Measurements from ENCODE around the gene RAP1GAP. TPM values are rescaled to one million over a fixed set of nuclear protein-coding genes. Genes with fewer than 3 reads are reported as not detected.

Gene RAP1GAP
- total and polyA plus RNA-seq, 2 of the 13 experiments (the other 11 are each of a cell fraction or from before 2014, with no cell fraction given), result 11.9 to 37.5 TPM

GRCh38 chr1:21668232-21668950 is 766 bp downstream of the RAP1GAP start (continued):
- TF ChIP-seq ELF1 (CRISPR knock-in tag; IDR thresholded peaks at IDR 0.05) (no peak), CTCF (CRISPR knock-in tag; IDR thresholded peaks at IDR 0.05) (peak; percentile 66), HDAC1 (CRISPR knock-in tag; IDR thresholded peaks at IDR 0.05) (peak; percentile 18; the same call in 1 of the 2 replicates), HNF4A (CRISPR knock-in tag; IDR thresholded peaks at IDR 0.05) (peak; percentile 8; the same call in 1 of the 2 replicates), ZFP82 (CRISPR knock-in tag; IDR thresholded peaks at IDR 0.05; ENCODE audit: borderline replicate concordance) (0 out of 2 replicates have a peak, but pooled peaks have one; percentile 8), SAP130 (CRISPR knock-in tag; IDR thresholded peaks at IDR 0.05; ENCODE audit: low read depth) (peak; percentile 38; the same call in 1 of the 2 replicates), ZNF816 (CRISPR knock-in tag; IDR thresholded peaks at IDR 0.05; ENCODE audit: borderline replicate concordance) (peak; percentile 4; the same call in 1 of the 2 replicates), FOXP4 (CRISPR knock-in tag; IDR thresholded peaks at IDR 0.05) (peak; percentile 23; the same call in 1 of the 2 replicates), NR2F1 (CRISPR knock-in tag; IDR thresholded peaks at IDR 0.05) (peak in 1 of 2 experiments; percentile 39; a peak in 1 of 4 replicates), NR2C2 (CRISPR knock-in tag; IDR thresholded peaks at IDR 0.05; ENCODE audit: borderline replicate concordance) (peak; percentile 26; the same call in 1 of the 2 replicates), NR2F6 (IDR thresholded peaks at IDR 0.05) (peak; percentile 60), NR2F6 (CRISPR knock-in tag; IDR thresholded peaks at IDR 0.05) (peak; percentile 8; the same call in 1 of the 2 replicates), ZNF607 (CRISPR knock-in tag; IDR thresholded peaks at IDR 0.05; ENCODE audit: borderline replicate concordance) (peak; percentile 58; the same call in 1 of the 2 replicates), ZC3H13 (CRISPR knock-in tag; IDR thresholded peaks at IDR 0.05) (no peak), ZNF570 (CRISPR knock-in tag; IDR thresholded peaks at IDR 0.05; ENCODE audit: borderline replicate concordance) (0 out of 2 replicates have a peak, but pooled peaks have one; percentile 1), MZF1 (CRISPR knock-in tag; IDR thresholded peaks at IDR 0.05; ENCODE audit: borderline replicate concordance) (peak; percentile 85; the same call in 1 of the 2 replicates), ZBTB7B (CRISPR knock-in tag; IDR thresholded peaks at IDR 0.05) (peak; percentile 91), TP53 (CRISPR knock-in tag; conservative IDR thresholded peaks at IDR 0.05) (no peak)
- TF ChIP-seq, protein P1, sequence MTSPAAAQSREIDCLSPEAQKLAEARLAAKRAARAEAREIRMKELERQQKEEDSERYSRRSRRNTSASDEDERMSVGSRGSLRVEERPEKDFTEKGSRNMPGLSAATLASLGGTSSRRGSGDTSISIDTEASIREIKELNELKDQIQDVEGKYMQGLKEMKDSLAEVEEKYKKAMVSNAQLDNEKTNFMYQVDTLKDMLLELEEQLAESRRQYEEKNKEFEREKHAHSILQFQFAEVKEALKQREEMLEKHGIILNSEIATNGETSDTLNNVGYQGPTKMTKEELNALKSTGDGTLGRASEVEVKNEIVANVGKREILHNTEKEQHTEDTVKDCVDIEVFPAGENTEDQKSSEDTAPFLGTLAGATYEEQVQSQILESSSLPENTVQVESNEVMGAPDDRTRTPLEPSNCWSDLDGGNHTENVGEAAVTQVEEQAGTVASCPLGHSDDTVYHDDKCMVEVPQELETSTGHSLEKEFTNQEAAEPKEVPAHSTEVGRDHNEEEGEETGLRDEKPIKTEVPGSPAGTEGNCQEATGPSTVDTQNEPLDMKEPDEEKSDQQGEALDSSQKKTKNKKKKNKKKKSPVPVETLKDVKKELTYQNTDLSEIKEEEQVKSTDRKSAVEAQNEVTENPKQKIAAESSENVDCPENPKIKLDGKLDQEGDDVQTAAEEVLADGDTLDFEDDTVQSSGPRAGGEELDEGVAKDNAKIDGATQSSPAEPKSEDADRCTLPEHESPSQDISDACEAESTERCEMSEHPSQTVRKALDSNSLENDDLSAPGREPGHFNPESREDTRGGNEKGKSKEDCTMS (CRISPR knock-in tag; conservative IDR thresholded peaks at IDR 0.05), result no peak
- TF ChIP-seq, protein P2, sequence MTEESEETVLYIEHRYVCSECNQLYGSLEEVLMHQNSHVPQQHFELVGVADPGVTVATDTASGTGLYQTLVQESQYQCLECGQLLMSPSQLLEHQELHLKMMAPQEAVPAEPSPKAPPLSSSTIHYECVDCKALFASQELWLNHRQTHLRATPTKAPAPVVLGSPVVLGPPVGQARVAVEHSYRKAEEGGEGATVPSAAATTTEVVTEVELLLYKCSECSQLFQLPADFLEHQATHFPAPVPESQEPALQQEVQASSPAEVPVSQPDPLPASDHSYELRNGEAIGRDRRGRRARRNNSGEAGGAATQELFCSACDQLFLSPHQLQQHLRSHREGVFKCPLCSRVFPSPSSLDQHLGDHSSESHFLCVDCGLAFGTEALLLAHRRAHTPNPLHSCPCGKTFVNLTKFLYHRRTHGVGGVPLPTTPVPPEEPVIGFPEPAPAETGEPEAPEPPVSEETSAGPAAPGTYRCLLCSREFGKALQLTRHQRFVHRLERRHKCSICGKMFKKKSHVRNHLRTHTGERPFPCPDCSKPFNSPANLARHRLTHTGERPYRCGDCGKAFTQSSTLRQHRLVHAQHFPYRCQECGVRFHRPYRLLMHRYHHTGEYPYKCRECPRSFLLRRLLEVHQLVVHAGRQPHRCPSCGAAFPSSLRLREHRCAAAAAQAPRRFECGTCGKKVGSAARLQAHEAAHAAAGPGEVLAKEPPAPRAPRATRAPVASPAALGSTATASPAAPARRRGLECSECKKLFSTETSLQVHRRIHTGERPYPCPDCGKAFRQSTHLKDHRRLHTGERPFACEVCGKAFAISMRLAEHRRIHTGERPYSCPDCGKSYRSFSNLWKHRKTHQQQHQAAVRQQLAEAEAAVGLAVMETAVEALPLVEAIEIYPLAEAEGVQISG (CRISPR knock-in tag; IDR thresholded peaks at IDR 0.05), result 0 out of 2 replicates have a peak, but pooled peaks have one; percentile 11

Data from HepG2 (cell line).